T-helper 22 cell (primary cell): Measurements from ENCODE around the gene CCNA2.

Experiments used
- DNase-seq: peaks from one replicate; pipeline ENCODE4 v3.0.0-alpha.2; 2020; ENCODE audit warnings: low read depth

Gene CCNA2

DNA sequence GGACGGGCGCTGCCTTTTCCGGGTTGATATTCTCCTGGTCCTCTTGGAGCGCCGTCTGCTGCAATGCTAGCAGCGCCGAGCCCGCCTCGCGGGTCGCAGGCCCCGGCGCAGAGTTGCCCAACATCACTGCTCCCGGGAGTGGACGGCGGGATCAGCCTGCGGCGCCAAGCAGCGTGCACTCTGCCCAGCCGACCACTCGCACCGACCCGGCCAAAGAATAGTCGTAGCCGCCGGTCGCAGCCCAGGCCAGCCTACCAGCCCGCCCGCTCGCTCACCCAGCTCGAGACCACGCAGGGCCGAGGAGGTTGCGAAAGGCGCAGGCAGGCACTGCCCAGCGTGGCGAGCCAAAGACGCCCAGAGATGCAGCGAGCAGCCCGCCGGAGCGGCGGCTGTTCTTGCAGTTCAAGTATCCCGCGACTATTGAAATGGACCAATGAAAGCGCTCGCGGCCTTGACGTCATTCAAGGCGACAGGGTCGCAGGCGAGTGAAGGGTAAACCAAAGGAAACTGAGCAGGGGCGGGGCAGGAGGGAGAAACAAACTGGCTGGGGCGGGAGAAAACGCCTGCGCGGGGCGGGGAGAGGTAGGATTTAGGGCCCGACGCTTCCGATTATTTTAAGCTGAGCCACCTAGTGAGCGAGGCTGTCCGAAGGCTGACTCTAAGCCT, at the start of gene CCNA2:
Gene CCNA2, minus strand, starts transcription at position 379 of the 666 bp plus-strand sequence. Its CDS starts 255 bp downstream, at position 124.
- DNase-seq = peak; percentile 91

DNA sequence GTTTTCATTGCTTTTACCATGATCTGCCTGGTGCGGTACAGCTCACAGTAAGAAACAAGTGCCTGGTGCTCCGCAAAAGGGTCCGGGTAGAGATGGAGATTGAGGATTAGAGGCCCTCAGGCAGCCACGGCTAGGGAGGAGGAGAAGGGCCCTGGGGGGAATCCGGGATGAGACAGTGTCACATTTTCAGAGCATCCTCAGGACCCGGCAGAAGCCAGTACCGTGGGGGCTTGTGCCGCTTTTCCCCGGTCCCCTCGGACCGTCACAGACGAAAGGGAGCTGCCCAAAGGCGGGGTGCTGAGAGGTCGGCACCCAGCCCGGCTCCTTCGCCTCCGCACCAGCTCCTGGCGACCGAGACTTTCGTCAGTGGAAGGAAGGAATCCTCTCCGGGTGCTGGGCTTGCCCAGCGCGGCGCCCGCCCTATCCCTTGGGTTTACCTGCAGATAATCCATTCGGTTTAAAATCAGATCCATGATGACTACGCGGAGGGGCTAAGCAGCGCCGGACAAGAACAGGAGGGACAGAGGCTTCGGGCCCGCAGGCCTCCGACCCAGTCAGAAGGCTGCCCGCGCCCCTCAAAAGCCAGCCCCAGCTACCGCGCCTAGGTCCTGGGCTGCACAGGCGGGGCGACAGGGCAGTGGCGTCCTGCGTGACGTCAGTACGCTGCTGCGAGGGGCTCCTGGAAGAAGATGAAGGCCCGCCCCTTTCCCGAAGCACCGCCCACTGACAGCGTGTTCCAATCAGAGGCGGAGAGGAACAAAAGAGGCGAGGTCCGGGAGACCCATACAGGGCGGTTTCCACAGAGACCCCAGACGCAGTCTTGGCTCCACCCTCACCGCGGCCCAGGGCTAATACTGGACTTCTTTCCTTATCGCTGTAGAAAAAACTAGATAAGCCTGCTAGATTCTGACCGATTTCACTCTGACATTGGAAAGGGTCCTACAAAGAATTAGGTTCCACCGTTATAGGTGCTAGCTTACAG, 46.4 kb upstream of the CCNA2 start, which contains the start of gene BBS7:
Gene BBS7, minus strand, starts transcription at position 634 of the 982 bp plus-strand sequence. Its CDS starts 161 bp downstream, at position 473.
- DNase-seq = peak; percentile 87

DNA sequence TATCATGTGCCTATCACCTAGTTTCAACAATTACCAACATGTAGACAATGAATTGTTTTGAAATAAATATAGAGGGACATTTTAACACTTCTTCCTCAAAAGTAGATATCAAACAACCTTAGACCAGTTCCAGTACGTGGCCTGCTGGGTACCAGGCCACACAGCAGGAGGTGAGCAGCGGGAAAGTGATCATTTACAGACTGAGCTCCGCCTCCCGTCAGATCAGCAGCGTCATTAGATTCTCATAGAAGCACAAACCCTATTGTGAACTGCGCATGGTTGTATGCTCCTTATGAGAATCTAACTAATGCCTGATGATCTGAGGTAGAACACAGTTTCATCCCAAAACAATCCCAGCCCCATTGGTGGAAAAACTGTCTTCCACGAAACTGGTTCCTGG, 40.1 kb upstream of the CCNA2 start:
- DNase-seq = no peak

DNA sequence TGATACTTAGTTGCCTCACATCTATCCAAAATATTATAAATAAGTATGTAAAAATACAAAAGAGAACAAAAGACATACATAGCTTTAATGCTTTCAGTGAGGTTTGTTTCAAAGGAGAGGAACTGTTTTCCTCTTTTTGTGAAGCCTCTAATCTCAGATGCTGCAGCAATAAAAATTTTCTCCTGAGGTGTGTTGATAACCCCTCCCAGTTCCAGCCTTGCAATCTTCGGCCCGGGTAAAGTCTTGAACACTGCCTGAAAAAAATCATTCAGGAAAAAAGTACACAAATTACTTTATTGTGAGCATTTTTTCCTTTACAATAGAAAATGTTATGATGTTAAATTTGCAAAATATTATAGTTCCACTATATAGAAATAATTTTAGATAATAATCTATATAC, 37.7 kb upstream of the CCNA2 start:
- no peak for DNase-seq

DNA sequence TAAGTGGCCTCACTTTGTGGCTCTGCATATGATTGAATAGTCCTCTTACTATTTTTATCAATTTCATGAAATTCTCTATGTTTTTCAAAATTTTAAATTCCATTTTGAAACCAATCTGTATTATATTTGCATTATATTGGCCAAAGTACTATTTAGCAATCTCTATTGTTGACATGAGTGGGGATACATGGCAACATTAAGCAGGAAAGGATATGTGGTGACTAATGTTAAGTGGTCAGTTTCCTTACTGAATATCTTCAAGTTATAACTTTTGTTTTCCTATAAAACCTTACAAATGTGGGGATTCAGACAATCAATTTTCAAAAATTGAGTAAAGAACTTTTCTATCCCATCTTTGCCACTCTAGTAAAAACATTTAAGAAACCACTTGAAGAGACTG, 36.4 kb upstream of the CCNA2 start:
- DNase-seq = no peak

DNA sequence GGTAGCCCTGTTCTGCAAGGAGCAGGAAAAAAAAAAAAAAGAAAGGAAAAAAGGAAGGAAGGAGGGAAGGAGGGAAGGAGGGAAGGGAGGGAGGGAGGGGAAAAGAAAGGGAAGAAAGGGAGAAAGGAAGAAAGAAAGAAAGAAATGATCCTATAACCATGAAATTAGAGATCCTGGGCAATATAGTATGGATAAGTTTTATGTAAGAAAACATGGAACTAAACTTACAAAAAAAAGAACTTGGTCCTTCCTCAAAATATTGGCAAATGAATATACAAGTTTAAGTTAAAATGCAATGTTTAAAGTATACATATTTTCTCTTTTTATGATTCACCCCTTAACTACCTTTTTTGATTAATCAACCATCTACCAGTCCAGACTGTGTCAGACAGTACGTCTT, 27.7 kb upstream of the CCNA2 start:
- DNase-seq = no peak

DNA sequence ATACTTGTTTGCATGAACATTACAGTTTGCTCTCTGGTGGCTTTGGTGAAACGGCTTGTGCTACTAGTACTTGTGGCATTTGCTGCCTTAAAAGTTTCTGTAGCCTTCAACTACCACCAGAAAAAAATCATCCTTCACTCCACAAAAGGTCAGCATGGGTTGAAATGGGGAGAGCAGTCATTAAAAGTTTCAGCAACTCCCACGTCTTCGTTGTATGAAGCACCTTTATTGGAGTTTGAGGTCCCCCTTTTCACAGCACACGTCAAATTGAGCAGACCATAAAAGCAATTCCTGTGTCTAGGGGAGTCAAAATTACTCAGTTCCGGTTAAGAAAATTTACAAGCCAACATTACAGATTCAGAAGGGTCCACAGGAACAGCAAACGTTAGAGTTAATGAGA, 23.0 kb upstream of the CCNA2 start:
- DNase-seq = no peak

DNA sequence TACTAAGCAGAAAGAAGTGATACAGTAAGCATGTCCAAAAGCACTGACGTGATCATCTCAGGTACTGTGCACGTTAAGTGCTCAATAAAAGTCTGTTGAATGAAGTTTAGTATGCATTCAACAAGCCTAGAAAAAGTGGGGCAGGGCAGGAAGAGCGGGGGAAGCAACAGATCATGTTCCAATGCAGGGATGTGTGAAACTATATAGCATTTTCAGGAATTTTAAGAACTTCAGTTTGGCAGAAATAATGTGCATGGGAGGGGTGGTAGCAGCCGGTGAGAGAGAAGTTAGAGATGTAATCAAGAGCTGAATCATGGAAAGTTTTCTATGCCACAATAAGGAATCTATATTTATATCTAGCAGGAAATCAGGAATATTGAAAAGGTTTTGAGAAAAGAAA, 19.2 kb upstream of the CCNA2 start:
- no peak for DNase-seq

DNA sequence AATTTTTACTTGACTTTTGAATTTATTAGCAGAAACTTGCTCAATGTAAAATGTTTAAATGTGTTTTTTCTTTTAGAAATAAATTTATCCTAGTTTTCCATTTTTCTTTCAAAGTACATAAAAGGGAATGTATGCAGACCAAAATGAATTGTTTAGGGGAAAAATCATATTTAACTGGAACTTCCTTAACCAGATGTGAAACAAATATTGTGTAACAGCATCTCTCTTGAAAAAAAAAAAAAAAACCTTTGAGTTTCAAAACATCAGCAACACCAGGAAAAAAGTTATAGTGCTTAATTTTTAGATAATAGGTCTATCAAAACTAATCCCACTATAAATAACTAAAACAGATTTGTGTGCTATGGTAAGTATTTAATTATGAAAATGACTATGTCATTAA, 14.5 kb upstream of the CCNA2 start:
- no peak for DNase-seq

DNA sequence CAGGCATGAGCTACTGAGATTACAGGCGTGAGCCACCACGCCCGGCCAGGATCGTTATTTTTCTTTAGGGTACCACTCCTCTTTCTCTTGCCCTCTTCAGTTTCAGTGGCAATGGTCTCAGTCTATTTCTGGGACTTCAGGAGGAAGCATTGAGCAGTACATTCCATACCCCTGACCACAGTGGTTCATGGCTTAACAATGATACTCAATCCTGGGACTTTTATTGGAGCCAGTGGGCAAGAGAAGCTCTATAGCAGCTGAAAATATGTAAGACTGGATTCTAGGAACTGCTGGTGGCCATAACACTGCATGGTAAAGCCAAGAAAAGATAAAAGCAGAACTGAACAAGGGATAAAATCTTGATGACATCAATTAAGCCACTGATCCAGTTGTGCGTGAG, 5.8 kb upstream of the CCNA2 start:
- no peak for DNase-seq

DNA sequence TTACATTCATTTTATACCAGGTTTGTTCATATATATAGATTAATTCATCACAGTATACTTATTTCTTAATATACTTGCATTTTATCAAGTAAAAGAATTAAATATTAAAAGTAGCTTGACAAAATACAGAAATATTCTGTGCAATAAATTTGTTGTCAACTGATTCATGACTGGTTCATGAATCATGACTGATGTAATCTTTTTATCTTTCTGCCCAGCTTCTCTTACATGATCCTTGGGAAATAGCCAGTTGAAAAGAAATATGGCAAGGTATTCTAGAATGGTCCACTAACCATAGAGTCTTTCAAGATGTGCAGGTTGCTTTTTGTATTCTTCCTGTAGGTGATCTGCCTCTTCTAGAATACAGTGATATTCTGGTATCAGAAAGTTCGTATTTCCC, 4.2 kb upstream of the CCNA2 start:
- no peak for DNase-seq

DNA sequence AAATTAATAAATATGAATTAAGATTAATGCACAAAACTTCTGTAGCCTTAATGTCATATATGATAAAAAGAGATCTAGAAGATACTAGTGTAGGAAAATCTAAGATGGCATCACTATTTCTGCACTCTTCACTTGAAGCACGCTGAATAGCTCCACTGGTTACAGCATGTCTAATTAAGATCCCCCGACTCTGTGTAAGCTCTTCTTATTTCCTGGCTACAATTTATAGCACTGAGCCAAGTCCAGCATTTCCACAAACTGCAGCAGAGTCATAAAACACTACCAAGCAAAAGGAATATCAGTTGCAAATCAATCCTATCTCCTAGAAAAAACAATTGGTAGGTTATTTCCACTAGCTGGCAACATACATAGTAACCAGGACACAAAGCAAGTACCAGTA, 1.3 kb upstream of the CCNA2 start:
- no peak for DNase-seq

DNA sequence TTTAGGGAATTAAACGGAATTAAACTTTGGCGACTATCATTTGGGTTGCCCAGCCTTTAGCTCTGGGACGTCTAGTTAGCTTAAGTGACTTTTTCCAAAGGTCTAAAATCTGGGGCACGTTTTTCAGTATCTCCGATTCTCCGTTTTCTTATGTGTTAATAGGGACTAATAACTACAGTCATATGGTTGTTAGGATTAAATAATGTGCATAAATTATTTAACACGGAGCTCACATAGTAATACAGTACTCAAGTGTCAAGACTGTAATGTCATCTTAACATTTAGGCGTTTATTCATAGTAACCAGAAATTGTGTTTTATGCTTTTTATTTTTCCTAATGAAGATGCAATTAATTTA, 466 bp upstream of the CCNA2 start:
- no peak for DNase-seq

DNA sequence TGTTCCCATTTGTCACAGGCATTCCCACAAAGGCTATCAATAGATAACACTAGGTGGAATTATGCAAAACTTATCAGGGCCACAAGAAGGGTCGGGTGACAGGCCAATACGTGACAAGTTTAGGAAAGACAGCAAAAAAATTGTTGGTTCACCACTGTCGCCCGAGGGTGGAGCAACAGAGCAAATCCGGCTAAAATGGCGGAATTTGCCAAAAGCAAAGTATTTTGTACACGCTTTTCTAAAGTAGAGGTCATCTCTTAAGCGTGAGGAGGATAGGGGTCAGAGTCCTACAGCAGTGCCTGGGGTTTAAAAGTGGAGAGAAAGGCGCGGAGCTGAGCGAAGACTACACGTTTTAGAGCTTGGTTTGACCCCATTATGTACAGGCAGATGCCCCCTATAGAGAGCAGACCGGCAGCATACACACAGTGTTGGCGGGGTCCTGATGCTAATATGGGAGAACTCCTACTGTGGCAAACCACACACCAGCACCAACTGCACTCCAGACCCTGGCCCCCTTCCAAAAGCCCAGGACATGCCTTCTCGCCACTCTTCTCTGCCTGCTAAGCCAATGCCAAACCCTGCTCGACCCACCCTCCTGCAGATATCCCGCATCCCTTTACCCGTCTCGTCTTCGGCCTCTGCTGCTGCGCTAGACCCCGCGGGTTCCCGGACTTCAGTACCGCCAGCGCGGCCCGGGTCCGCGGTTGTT, 733 bp downstream of the CCNA2 start:
- peak; percentile 7 for DNase-seq

DNA sequence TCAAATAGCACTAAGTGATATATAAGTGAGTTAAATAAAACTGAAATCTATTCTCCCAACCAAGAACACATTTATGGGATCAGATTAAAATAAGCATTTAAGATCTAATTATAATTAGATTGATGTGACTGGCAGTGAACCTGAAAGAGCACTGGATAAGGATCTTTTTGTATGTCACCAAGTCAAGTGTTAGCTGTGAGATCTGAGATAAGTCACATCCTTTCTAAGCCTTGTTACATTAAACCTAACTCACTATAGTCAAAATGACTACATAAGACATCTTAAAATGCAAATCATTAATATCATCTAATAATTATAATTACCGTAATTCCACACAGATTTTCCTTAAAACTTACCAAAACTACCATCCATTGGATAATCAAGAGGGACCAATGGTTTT, 1.6 kb downstream of the CCNA2 start:
- no peak for DNase-seq

DNA sequence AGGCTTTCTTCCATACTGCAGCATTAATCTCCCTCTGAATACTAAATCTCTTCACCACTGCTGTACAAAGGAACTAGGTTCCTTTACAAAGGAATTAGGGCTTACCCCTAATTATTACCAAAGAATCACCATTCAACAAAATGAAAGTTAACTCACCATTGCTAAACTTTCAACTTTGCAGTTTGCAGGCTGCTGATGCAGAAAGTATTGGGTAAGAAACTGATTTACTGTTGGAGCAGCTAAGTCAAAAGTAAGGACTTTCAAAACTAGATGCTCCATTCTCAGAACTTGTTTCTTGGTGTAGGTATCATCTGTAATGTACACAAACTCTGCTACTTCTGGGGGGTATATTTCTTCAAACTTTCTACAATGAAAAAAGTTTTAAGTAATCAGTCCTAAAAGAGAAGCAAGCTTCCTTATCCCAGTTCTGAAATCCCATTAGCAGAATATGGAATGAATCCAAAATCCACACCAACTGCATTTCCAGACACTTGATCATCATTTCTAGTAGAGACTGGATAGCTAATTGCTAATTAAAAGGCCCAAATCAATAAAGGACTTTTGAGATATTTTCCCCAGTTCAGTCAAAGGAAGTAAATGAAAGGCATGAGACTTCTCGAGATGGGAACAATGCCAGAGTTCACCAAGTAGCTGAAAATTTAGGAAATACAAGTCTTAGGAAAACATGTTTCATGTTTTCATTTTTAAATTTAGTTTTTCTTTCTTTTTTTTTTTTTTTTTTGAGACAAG, 4.3 kb downstream of the CCNA2 start:
- DNase-seq = no peak

DNA sequence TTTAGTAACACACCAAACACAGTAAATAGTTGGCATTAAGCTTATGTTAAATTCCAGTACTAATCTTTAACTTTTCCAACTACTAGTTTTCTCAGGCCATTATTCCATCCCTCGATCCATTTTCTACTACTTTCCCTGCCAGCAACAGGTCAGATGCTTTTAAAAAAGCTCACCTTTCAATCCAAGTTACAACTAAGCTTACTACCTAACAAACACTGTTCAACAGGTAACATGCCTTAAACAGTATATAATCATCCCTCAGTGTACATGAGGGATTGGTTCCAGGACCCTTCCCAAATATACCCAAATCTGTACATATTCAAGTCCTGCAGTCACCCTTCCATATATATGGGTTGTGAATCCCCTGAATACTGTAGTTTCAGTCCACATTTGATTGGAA, 5.5 kb downstream of the CCNA2 start:
- no peak for DNase-seq

DNA sequence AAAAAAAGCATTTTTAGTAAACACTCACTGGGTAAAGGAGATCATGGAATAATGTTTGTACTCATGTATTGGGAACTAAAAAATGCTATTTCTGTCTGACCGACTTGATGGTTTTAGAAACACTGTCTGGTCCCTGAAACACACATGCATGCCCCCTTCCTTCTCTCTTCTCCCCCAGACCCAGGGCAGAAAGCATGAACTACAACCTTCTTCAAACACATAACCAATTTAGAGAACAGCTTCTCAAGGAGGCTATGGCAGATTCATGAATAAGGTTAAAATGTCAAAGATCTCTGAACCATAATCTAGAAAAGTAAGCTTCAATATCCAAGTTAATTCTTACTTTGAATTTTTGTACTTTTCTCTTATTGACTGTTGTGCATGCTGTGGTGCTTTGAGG, 6.0 kb downstream of the CCNA2 start:
- DNase-seq = no peak

DNA sequence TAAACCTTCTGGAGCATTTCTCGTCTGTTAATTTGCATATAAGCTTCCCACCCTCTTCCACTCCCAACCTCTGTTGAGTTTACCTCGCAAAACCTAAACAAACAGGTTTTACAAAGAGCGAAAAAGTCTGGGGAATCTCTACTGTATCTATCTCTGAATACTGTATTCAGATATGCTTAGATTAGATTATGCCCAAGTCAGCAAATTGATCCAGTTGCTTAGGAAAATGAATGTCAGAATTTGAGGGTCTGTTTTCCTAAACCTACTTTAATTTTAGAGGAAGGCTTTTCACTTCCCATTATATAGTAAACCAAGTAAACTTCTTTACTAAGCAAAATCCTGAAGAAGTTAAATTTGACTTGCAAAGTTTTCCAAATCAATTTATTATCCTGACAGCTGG, 6.7 kb downstream of the CCNA2 start:
- DNase-seq = no peak

DNA sequence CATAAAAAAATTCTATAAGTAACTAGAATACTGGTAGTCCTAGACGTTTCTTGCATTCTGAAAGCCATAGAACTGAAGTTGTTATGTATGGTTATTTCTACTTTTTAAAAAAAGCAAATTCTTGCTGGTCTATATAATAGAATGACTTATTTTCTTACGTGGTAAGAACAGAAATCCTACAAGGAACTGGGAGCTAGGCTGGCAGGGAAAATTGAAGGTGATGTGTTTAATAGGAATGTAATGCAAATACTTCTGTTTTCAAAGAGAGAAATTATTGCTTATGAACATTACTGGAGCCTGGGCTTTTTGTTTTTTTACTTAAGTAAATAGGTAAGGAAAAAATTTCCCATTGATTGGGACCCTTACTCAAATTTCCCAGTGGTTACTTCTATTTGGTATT, 8.9 kb downstream of the CCNA2 start:
- DNase-seq = no peak

DNA sequence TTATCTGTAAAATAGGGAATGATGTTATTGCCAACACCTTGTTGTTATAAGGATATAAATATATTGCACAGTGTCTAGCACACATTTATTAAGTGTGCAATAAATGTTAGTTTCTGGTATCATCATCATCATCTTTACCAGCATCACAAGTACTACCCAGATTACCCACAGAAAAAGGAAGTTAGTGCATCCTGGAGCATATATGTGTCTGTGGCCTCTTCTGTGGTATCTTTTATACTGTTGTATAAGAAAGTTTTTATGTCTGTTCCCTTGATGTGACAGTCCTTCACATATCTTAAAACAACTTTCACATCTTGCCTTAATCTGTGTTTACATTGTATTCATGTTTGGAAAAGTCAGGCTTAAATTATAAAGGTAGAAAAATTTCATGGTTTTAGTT, 12.6 kb downstream of the CCNA2 start:
- DNase-seq = no peak

DNA sequence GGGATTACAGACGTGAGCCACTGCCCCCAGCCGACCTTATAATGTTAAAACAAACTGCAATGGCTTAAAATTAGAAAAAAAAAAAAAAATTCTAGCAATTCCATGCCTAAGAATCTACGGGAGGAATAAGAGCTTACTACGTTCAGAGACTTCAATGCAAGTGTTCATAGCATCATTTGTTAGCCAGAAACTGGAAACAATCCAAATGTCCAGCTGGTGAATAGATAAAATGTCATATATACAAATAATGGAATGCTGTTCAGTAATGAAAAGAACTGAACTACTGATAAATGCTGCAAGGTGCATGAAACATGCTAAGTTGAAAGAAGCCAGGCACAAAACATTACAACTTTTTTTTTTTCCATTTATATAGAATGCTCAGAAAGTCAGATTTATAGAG, 17.3 kb downstream of the CCNA2 start:
- DNase-seq = no peak
